ENCODE results near the gene ASRGL1.

The ASRGL1 gene

DNA sequence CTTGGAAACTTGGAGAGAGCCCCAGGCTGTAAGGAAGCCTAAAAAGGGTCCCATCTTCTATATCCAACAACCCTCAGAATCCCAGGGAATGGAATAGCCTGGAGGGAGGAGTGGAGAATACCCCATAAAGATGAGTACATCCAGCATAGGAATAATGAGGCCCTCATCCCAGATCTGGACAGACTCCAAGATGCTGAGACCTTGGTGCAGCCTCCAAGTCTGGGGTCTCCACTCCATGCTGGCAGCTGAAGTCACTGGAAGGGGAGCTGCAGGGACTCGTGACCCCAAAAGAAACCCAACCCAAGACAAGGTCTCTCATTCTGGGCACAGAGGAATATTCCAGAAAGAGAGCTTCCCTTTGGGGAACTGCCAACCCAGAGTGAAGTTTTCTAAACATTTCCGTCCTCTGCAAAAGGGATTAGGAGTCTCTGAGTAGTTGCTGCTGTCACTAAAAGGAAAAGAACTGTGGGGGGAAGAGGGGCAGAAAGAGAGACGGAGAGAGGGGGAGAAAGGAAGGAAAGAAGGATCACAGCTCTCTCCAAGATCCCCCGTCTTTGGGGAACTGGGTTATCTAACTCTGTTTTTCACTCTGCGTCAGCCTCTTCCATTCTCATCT, 82.2 kb downstream of the ASRGL1 start:
- DNase-seq = no peak

DNA sequence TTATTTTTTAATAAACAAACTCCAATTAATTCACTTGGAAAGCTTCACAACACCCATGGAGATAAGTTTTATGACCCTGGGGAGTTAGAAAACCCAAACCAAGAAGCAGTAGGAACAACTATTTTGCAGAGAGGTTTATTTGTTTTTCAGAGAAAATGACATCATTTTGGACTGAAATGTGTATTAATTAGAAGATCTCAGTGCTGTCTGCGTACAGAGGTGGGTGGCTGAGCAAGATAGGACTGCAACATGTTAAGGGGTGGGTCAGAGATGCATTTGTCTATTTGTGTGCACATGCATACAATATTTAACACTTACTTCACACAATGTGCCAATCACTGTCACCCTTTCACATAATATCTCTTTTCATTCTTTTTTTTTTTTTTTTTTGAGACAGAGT, 82.7 kb downstream of the ASRGL1 start:
- DNase-seq = no peak

DNA sequence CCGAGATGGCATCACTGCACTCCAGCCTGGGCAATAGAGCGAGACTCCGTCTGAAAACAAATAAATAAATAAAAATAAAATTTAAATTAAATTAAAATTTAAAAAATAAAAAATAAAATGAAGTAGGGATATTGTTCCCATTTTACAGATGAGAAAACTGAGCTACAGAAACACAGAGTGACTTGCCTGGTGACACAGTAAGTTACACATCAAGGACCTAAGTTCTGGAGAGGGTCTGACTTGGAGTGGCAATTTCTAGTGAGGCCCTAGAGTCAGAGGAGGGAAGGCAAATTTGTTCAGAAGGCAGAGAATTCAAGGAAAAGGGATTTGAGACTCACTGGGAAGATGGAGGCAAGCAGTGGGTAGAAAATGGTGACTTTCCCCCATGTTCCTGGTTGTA, 83.6 kb downstream of the ASRGL1 start:
- no peak for DNase-seq

DNA sequence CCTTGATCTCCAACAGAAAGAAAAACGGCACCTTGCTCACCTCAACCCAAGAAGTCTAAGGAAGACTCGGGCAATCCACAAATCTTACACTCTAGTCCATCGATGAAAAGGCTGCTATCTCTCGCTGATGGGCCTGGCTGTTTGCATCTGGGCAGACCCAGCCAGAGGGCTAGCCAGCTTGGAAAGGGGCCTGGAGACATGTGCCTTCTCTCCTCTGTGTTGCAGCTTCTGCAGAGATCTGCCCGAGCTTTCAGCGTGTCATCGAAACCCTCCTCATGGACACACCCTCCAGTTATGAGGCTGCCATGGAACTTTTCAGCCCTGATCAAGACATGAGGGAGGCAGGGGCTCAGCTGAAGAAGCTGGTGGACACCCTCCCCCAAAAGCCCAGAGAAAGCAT, 84.7 kb downstream of the ASRGL1 start:
- DNase-seq = no peak

DNA sequence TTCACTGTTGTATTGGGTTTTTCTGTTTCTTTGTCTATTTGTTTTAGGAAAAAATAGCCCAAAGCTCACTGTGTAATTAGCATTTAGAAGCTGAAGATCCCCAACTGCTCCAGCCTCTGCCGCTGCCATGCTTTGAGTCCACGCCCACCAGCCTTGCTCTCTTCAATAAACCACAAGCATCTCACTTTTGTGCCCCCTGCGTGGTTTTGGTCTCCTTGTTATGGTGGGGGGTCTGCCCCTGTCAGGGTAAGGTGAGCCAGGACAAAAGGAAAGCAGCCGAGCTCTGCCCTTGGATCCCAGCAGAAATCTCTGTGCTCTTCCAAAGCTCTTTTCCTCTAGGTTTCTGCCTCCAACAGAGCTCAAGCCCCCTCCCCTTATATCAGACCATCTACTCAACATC, 85.8 kb downstream of the ASRGL1 start:
- DNase-seq = no peak

DNA sequence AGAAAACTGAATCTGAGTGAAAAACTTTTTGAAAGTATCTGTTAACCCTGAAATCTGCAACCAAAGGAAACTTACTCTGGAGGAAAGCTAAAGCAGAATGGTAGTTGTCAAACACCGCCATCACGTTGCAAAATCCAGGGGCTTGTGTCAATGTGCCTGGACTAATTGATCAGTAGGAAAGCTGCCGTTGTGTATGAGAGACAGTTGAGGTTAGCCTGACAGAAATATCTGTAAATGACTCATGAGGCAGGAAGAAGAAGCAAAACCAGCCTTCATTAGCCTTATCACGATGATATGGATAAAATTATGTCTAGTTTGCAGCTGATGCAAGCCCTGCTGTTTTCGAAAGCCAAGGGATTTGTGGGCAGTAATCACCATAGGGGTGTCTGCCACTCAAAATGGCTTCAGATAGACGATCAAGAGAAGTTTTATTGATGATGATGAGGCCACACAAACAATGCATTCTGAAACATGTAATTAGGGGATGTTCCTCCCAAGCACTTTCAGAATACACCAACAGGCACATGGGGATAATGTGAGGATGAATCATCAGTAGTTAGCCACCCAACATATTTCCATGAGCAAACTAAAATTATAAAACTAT, 90.5 kb downstream of the ASRGL1 start:
- DNase-seq = peak; percentile 34

DNA sequence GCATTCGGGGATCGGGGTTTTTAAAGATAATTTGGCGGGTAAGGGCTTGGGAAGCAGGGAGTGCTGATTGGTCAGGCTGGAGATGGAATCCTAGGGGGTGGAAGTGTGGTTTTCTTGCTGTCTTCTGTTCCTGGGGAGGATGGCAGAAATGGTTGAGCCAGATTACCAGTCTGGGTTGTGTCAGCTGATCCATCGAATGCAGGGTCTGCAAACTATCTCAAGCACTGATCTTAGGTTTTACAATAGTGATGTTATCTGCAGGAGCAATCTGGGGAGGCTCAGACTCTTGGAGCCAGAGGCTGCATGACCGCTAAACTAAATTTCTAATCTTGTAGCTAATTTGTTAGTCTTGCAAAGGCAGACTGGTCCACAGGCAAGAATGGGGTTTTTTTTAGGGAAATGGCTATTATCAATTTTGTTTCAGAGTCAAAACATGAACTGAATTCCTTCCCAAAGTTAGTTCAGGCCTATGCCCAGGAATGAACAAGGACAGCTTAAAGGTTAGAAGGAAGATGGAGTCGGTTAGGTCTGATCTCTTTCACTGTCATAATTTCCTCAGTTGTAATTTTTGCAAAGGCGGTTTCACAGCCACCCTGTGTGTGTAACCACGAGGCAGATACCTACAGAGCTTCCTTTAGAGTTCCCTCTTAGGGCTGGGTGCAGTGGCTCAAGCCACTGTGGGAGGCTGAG, 91.8 kb downstream of the ASRGL1 start:
- DNase-seq = no peak

DNA sequence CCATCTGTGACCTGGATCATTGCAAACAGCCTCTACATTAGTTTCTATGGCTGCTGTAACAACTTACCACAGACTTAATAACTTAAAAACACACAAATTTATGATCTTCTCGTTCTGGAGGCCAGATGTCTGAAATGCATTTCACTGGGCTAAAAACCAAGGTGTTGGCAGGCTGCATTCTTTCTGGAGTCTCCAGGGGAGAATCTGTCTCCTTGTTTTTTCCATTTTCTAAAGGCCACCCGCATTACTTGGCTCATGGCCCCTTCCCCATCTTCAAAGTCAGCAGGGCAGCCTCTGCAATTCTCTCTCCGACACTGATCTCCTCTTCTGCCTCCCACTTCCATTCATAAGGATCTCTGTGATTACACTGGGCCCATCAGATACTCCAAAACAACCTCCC, 93.2 kb downstream of the ASRGL1 start:
- DNase-seq = no peak

DNA sequence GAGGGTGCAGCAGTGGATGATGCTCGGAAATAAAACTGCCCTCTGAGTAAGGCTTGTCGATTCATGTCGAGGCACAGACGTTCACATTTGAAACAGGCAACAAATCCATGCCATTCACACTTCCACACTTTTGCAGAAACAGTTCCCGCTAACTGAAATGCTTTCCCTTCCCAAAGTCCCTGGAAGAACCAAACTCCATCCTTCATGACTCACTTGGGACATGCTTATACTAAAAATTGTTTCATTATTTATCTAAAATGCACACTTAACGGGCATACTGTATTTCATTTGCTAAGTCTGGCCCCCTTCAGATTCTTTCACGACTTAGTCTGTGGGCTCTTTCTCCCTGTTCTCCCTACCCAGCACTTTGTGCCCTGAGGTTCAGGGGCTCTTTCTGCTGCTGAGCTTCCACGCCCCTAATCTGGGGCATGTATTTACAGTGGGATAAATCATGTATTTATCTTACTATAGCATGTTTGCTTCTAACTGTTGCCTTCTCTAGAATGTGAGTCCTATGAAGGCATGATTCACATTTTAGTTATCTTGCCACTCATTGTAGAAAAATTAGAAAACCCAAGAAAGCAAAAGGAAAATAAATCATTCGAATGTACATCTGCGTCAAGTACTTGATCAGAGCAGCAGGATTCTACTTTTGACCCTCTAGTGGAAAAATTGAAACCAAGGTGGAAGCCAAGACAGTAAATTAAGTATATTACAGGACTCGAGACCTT, 94.1 kb downstream of the ASRGL1 start:
- no peak for DNase-seq

DNA sequence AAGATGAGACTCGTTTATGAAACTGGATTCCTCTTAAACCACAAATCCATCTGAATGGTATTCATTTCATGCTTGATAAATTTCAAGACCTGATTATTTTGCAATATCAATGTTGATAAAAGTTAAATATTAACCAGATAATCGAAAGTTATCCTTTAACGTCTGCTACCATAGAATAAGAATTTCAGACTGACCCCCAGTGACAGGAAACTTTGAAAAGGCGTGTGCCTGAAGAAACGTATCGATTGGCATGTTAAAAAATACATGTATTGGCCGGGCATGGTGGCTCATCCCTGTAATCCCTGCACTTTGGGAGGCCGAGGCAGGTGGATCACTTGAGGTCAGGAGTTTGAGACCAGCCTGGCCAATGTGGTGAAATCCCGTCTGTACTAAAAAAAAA, 95.4 kb downstream of the ASRGL1 start:
- no peak for DNase-seq

DNA sequence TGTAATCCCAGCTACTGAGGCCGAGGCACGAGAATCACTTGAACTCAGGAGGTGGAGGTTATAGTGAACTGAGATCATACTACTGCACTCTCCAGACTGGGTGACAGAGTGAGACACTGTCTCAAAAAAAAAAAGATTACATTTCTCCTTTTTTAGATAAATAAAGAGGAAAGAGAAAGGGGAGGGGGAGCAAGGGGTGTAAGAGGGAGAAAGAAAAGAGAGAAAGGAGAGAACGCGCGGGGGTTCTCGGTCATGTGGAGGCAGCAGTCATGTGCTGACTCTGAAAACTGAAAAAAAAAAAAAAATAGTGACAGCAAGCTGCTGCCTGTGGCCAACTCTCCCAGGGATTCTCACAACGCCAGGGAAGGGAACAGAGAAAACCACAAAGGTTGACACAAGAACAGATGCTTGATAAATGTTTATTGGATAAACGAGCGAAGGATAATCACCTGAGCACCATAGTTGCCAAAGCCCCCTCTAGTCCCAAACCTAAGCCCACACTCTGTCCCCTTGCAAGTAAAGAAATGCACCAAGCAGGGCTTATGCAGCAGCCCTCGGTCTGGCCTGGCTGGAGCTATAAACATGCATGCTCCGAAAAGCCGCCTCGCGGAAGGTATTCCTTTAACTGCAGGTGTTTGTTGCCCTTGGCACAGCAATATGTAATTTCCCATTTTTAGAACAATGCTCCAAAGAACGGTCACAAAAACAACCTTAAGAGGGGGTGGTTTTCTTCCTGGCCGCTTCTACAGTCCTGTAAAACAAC, 96.1 kb downstream of the ASRGL1 start:
- no peak for DNase-seq

DNA sequence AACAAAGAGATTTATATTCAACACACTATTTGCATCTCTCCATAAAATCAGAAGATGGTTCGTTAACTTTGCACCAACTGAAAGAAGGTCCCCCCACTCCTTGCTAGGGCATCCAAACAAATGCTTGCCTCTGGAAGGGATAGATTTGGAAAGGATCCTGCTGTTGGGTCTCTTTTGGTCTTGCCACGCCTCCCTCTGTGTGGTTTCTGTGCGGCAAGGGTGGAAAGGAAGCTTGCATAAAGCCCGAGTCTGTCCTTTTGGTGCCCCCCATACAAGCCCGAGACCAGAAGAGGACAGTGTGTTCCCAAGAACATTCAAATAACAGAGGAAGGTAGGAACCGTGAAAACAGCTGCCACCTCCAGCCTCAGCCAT, 96.6 kb downstream of the ASRGL1 start:
- DNase-seq = no peak

DNA sequence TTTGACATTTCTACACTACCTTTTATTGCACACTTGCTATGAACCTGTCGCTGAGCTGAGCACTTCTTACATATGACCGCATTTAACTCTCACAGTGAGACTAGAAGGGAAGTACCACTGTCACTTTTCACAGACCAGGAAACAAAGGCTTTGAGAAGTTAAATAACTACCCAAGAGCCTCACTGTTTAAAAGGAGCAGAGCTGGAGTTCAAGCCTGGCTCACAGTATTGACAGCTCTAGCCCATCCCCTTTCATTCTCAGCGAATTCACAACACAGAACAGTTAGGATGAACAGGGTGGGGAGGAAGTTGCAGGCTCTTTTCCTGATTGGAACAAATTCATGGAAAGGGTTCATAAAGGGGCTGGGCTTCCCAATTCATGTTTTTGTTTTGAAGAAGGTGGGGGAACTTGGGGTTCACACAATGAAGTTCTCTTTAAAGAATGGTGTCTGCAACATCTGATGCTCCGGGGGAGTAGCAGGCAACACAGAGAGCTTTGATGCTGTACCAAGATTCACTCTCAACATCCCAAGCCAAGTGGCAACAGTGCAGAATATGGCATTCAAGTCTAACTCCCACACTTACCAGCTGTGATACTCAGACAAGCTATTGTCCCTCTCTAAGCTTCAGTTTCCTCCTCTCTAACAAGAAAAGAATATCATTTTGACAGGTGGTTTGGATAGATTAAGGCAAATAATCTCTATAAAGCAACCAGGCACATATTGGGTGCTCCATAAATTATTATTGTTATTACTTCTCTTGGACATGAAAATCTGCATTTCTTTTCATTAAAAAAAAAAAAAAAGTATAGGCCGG, 98.8 kb downstream of the ASRGL1 start:
- DNase-seq = no peak

DNA sequence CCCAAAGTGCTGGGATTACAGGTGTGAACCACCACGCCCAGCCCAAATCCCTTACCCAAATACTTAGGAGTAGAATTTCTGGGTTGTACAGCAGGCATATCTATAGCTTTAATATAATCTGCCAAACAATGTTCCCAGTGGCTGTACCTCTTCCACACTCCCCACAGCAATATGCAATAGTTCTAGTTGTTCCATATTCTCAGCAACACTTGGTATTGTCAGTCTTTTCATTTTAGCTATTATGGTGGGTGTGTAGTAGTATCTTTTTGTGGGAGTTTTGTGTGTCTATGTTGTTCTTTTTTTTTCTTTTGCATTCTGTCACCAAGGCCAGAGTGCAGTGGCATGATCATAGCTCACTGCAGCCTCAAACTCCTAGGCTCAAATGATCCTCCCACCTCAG, 100.4 kb downstream of the ASRGL1 start:
- DNase-seq = no peak

DNA sequence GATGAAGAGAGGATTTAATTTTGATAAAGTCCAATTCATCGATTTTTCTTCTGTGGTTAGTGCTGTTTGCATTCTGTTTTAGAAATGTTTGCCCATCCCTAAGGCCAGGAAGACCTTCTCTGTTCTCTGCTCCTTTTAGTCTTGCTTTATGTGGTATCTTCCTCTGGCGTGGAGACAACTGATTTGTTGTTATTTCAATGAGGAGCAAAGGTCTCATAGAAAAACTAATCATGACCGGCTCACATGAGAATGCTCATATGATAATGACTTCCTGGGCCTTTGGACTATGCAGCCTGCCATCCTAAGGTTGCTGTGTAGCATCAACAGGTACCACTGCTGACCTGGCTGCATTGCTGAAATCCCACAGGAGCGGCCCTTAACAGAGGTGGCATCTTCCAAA, 101.4 kb downstream of the ASRGL1 start:
- no peak for DNase-seq

DNA sequence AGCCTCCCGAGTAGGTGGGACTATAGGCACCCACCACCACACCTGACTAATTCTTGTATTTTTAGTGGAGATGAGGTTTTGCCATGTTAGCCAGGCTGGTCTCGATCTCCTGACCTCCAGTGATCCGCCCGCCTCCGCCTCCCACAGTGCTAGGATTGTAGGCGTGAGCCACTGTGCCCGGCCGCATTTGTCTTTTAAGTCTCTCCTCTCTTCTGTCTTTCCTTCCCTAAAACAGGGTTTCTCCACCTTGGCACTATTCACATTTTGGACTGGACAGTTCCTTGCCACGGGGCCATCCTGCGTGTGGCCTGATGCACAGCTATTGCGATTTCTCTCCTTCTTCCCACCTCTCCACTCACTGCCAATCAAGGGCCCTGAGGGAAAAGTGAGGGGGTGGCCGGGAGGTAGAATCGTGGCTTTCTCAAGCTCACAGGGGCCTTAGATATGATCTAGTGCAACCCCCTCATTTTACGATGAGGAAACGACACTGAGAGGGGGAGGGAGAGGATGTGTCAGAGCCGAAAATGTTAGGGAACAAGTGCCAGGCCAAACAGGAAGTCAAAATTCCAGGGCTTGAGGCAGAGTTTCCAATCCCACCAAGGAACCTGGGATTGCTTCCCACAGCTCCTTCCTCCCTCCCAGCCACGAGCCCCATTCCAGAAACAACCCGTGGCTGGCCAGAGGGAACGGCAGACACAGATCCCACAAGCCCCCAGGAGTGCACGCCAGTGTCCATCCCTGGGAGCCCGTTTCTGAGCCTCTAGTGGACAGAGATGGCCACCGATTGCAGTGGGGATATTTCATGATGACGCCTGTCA, 102.7 kb downstream of the ASRGL1 start:
- DNase-seq = no peak
